Activated CD4-positive, alpha-beta T cell treated with anti-CD3 and anti-CD28 coated beads, Interleukin-10, Interleukin-2, amounts not matched to agents 100 ng/mL and 50 ng/mL, durations not matched to agents 16 hours and 8 hours (primary cell): ENCODE measurements around the gene OR13J1.
"Not testable (repeated sequence)": the region's sequence is repeated elsewhere in the genome, so short reads cannot be mapped to it uniquely, and the experiment has no call there.

ENCODE experiments used
- DNase-seq: peaks from one replicate; pipeline ENCODE4 v3.0.0-alpha.2; 2020

Gene OR13J1

DNA sequence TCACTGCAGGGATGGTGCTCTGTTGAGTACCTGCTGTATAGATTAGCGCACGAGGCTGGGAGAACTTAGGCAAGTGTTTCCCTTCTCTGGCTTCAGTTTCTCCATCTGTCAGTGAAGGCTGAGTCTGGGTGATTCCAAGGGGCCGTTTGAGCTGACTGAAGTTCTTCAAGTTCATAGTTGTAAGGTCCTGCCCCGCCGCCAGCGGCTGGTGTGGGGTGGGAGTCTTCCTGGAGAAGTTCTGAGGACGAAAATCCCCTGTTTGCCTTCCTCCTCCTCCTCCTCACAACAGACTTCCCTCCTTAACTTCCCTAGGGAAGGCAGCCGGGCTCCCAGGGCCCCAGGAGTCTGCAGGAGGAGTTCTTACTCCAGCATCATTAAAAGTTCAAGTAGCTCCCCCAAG is 34.1 kb upstream of the OR13J1 start:
- DNase-seq, result no peak

- peak; percentile 65 for DNase-seq
Measured at GRCh38 chr9:35903049-35903448, 32.8 kb upstream of the OR13J1 start.

GRCh38 chr9:35899021-35899420 is 28.8 kb upstream of the OR13J1 start:
- DNase-seq, result no peak

DNA sequence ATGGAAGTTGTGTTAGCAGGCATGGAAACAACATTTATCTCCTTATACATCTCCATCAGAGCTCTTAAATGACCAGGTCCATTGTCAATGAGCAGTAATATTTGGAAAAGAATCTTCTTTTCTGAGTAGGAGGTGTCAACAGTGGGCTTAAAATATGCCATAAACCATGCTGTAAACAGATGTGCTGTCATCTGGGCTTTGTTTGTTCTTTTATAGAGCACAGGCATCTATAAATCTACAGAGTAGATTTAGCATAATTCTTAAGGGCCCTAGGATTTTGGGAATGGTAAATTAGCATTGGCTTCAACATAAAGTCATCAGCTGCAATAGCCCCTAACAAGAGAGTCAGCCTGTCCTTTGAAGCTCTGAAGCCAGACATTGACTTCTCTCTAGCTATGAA is 28.1 kb upstream of the OR13J1 start:
- DNase-seq, result no peak

GRCh38 chr9:35897376-35898099 is 27.3 kb upstream of the OR13J1 start:
- not testable (repeated sequence) for DNase-seq

GRCh38 chr9:35896570-35896969 is 26.4 kb upstream of the OR13J1 start:
- DNase-seq, result no peak

DNA sequence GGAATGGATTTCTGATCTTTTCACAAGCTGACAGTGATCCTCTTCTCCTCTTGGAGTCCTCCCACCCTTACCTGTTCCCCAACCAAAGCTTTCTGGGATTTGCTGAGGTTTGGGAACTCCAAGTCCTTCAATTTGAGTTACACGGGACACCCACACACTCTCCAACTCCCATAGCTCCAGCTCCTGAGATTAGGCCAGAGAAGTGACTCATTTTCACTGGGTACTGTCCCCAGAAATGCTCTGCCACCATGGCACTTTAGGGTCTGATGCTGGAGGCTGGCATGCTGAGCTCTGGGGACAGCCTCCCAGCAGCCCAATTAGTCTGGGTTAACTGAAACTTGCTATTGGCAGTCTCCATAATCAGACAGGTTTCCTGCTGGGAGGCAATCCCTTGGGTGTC is 21.9 kb upstream of the OR13J1 start:
- no peak for DNase-seq

- DNase-seq, result no peak
Measured at GRCh38 chr9:35891646-35892045, 21.4 kb upstream of the OR13J1 start.

- DNase-seq, result not testable (repeated sequence)
Measured at GRCh38 chr9:35884908-35885307, 14.7 kb upstream of the OR13J1 start.

GRCh38 chr9:35882996-35883395 is 12.8 kb upstream of the OR13J1 start:
- DNase-seq, result no peak

DNA sequence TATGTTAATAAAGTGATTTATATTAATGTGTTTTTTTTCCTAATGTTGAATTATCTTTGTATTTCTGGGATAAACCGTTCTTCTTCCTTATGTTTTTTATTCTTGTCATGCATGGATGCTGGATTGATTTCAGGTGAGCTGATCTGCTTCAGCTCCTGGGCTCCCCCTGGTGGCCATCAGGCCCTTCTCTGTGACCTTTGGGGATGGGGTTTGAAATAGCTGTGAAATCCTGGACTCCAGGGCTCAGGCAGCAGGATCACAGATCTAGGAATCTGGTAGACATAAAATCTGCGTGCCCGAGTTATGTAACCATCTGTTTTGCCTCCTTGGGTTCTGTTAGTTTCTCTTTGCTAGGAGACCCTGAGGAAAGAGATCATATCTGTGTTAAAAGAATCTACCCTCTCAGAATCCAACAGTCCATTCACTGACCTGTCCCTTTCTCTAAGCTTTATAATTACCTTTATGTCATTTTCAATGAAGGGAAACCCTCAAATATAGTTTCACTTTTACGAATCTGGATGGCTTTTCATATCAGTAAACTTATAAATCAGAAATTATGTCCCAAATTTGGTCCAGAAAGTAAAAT is 12.2 kb upstream of the OR13J1 start:
- DNase-seq, result peak; percentile 73

DNA sequence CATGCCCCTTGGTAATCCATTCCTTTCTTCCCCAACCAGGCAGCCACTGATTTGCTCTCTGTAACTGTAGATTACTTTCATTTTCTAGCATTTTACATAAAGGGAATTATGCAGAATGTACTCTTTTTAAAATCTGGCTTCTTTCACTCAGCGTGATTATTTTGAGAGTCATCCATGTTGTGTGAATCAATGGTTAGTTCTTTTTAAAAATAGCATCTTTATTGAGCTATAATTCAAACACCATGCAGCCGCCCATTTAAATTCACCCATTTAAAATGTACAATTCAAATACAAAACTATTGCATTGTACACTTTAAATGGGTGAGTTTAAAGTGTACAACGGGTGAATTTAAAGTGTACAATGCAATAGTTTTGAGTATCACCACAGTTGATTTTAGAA is 2.3 kb upstream of the OR13J1 start:
- no peak for DNase-seq

DNA sequence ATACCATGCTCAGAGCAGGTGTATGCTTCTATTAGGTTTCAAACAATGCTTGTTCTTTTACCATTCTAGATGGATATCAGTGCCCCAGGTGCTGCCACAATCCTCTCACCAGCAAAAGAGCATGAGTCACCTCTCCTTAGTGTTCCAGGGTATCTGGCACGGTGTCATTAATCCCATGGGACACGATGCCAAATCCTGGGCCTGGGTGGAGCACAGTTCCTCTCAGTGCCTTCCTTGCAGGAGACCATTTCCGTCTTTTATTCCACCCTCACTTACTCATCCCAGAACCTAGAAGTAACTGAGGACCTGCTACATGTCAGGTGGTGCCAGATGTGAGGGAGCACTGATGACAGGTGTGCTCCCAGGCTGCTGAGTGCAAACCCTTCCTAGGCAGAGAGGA is 1.3 kb upstream of the OR13J1 start:
- DNase-seq, result no peak

- DNase-seq, result no peak
Measured at GRCh38 chr9:35869621-35870216, 482 bp downstream of the OR13J1 start.

DNA sequence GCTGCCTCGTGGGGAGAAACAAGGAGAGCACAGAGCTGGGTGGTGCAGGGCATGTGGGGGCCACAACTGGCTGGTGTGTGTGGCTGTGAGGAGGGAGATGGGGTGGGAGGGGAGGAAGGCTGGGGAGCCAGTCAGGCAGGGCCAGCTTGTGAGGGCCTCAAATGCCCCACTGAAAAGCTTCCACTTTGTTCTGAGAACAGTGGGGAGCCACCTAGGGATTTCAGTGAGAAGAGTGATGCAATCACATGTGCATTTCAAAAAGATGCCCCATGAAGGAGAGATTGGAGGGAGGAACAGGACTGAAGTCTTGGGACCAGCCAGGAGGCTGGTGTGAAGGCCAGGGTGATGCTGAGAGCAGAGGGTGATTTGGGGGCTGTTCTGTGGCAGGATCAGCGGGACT is 1.3 kb downstream of the OR13J1 start:
- no peak for DNase-seq

GRCh38 chr9:35867538-35867937 is 2.7 kb downstream of the OR13J1 start:
- DNase-seq, result no peak

- no peak for DNase-seq
Measured at GRCh38 chr9:35864695-35865255, 5.4 kb downstream of the OR13J1 start.

- DNase-seq, result no peak
Measured at GRCh38 chr9:35863583-35863982, 6.6 kb downstream of the OR13J1 start.

GRCh38 chr9:35862328-35862727 is 7.9 kb downstream of the OR13J1 start:
- no peak for DNase-seq

- DNase-seq, result no peak
Measured at GRCh38 chr9:35861161-35861897, 8.9 kb downstream of the OR13J1 start.

GRCh38 chr9:35859990-35860339 is 10.2 kb downstream of the OR13J1 start:
- DNase-seq, result no peak

DNA sequence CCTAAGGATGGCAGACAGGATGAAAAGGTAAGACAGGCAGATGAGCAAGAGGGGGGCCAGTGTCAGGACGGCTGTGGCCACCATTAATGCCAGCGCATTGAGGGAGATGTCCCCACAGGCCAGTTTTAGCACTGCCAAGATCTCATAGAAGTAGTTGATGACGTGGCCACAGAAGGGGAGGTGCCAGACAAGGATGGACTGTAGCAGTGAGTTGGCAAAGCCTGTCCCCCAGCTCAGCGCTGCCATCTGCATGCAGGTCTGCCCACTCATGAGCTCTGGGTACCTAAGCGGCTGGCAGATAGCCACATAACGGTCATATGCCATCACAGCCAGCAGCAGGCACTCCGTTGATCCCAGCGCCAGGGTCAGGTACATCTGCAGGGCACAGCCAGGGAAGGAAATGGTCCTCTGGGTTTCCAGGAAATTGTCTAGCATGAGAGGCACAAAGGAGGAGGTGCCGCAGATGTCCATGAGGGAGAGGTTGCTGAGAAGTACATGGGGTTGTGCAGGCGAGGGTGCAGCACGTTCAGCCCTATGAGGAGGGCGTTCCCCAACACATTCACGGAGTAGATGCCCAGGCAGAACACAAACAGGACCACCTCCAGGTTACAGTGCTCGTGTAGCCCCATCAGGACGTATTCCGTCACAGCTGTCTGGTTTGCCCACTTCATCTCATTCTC is 10.8 kb downstream of the OR13J1 start:
- no peak for DNase-seq

GRCh38 chr9:35858458-35858857 is 11.7 kb downstream of the OR13J1 start:
- DNase-seq, result no peak
